ENCODE measurements around the gene MAGOH.

DNA sequence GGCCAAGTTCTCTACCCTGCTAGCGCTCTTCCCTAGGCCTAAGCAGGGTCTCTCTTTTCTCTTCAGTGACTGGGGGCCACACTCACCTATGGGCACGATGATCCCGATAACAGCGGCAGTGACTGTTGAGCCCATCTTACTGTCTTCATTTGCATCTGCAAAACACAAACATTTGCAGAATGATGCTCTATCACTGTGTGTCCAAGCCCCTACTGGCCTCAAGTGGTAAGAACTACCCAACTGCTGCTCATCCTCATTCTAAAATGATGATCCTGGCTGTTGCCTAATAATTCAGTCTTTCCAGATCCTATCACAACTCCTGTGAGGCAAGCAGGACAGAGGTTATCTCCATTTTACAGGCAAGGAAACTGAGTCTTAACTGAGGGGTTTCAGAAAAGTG, 16.7 kb upstream of the MAGOH start:
- TF ChIP-seq BACH1 (IDR thresholded peaks at IDR 0.05; ENCODE audit: borderline replicate concordance), result no peak
- TF ChIP-seq, protein P1, sequence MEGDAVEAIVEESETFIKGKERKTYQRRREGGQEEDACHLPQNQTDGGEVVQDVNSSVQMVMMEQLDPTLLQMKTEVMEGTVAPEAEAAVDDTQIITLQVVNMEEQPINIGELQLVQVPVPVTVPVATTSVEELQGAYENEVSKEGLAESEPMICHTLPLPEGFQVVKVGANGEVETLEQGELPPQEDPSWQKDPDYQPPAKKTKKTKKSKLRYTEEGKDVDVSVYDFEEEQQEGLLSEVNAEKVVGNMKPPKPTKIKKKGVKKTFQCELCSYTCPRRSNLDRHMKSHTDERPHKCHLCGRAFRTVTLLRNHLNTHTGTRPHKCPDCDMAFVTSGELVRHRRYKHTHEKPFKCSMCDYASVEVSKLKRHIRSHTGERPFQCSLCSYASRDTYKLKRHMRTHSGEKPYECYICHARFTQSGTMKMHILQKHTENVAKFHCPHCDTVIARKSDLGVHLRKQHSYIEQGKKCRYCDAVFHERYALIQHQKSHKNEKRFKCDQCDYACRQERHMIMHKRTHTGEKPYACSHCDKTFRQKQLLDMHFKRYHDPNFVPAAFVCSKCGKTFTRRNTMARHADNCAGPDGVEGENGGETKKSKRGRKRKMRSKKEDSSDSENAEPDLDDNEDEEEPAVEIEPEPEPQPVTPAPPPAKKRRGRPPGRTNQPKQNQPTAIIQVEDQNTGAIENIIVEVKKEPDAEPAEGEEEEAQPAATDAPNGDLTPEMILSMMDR (IDR thresholded peaks at IDR 0.05 in 2 of 3, conservative IDR thresholded peaks at IDR 0.05 in 1 of 3; ENCODE audit: control insufficient read depth in 2 of 3, extremely low read depth in 1 of 3, insufficient read depth in 1 of 3, low read depth in 3 of 3, low read length in 3 of 3), result no peak
- no peak for TF ChIP-seq RFX5 (IDR thresholded peaks at IDR 0.05; ENCODE audit: low read depth, low read length)
- TF ChIP-seq ZBED1 (IDR thresholded peaks at IDR 0.05; ENCODE audit: borderline replicate concordance), result no peak
- TF ChIP-seq, protein P2, sequence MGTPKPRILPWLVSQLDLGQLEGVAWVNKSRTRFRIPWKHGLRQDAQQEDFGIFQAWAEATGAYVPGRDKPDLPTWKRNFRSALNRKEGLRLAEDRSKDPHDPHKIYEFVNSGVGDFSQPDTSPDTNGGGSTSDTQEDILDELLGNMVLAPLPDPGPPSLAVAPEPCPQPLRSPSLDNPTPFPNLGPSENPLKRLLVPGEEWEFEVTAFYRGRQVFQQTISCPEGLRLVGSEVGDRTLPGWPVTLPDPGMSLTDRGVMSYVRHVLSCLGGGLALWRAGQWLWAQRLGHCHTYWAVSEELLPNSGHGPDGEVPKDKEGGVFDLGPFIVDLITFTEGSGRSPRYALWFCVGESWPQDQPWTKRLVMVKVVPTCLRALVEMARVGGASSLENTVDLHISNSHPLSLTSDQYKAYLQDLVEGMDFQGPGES (IDR thresholded peaks at IDR 0.05), result no peak
- TF ChIP-seq, protein P3, sequence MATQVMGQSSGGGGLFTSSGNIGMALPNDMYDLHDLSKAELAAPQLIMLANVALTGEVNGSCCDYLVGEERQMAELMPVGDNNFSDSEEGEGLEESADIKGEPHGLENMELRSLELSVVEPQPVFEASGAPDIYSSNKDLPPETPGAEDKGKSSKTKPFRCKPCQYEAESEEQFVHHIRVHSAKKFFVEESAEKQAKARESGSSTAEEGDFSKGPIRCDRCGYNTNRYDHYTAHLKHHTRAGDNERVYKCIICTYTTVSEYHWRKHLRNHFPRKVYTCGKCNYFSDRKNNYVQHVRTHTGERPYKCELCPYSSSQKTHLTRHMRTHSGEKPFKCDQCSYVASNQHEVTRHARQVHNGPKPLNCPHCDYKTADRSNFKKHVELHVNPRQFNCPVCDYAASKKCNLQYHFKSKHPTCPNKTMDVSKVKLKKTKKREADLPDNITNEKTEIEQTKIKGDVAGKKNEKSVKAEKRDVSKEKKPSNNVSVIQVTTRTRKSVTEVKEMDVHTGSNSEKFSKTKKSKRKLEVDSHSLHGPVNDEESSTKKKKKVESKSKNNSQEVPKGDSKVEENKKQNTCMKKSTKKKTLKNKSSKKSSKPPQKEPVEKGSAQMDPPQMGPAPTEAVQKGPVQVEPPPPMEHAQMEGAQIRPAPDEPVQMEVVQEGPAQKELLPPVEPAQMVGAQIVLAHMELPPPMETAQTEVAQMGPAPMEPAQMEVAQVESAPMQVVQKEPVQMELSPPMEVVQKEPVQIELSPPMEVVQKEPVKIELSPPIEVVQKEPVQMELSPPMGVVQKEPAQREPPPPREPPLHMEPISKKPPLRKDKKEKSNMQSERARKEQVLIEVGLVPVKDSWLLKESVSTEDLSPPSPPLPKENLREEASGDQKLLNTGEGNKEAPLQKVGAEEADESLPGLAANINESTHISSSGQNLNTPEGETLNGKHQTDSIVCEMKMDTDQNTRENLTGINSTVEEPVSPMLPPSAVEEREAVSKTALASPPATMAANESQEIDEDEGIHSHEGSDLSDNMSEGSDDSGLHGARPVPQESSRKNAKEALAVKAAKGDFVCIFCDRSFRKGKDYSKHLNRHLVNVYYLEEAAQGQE (IDR thresholded peaks at IDR 0.05; ENCODE audit: low read depth, low read length), result no peak
- TF ChIP-seq, protein P4, sequence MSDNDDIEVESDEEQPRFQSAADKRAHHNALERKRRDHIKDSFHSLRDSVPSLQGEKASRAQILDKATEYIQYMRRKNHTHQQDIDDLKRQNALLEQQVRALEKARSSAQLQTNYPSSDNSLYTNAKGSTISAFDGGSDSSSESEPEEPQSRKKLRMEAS (IDR thresholded peaks at IDR 0.05; ENCODE audit: low read depth, low read length), result no peak
- TF ChIP-seq KAT2A (conservative IDR thresholded peaks at IDR 0.05; ENCODE audit: control insufficient read depth, low read depth, low read length), result no peak
- TF ChIP-seq YY1 (IDR thresholded peaks at IDR 0.05; ENCODE audit: low read depth, low read length), result no peak
- no peak for TF ChIP-seq POLR2A (IDR thresholded peaks at IDR 0.05; ENCODE audit: low read depth, low read length)

Data from GM12878 (cell line).